H7 (cell line): ENCODE data around the gene SCUBE1. TPM values are rescaled to one million over a fixed set of nuclear protein-coding genes. Genes with fewer than 3 reads are reported as not detected.
A peak's percentile ranks its signal among the peaks of the same experiment; 100 is the strongest.

ENCODE experiments used
- DNase-seq: peaks from one replicate; pipeline ENCODE4 v3.0.0; 2012
- H3K27me3 ChIP-seq: 2 replicates; pipeline ENCODE4 v1.6.0; 2011; ENCODE audit warnings: mild to moderate bottlenecking, low read length; ENCODE audit not compliant: control insufficient read depth, insufficient read depth
- H3K36me3 ChIP-seq: replicated peaks from 2 replicates; pipeline ENCODE4 v1.5.1; 2011; ENCODE audit warnings: low read length; ENCODE audit not compliant: control insufficient read depth, insufficient read depth
- H3K4me3 ChIP-seq: 2 replicates; pipeline ENCODE4 v1.5.1; 2011; ENCODE audit warnings: low read depth, mild to moderate bottlenecking, control low read depth, low read length, moderate library complexity; ENCODE audit not compliant: insufficient read depth
- total RNA-seq: library from RNA; depleted of rRNA; stranded (reverse); fragments of >200 nt; shearing (Covaris generic); gene quantifications from 2 replicates; pipeline ENCODE4 v1.2.3, GENCODE V29; 2014

The SCUBE1 gene
- total RNA-seq, 1 experiment from 2014 or later: 0.45 TPM

DNA sequence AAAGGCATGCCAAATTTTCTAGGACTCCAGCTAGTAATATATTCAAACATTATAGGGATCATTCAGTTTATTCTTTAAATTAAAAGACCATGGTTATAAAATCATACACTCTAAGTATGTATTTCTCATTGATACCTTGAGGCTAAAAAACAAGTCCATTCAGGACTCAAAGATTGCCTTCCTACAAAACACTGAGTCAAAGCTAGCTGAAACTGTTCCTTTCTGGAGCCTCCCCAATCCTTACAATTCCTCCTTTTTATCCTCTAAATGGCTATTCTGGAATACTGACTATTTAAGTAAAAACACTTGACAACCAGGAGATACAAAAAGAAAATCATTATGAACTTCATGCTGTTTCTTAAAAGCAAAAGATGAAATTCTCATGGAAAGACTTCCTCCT lies 151.3 kb downstream of the SCUBE1 start:
- H3K36me3 ChIP-seq: no peaks in the 10 kb centered on the region
- no peaks in the 10 kb centered on the region for H3K27me3 ChIP-seq
- DNase-seq: no peak
- H3K4me3 ChIP-seq: no peak overlapping the region

DNA sequence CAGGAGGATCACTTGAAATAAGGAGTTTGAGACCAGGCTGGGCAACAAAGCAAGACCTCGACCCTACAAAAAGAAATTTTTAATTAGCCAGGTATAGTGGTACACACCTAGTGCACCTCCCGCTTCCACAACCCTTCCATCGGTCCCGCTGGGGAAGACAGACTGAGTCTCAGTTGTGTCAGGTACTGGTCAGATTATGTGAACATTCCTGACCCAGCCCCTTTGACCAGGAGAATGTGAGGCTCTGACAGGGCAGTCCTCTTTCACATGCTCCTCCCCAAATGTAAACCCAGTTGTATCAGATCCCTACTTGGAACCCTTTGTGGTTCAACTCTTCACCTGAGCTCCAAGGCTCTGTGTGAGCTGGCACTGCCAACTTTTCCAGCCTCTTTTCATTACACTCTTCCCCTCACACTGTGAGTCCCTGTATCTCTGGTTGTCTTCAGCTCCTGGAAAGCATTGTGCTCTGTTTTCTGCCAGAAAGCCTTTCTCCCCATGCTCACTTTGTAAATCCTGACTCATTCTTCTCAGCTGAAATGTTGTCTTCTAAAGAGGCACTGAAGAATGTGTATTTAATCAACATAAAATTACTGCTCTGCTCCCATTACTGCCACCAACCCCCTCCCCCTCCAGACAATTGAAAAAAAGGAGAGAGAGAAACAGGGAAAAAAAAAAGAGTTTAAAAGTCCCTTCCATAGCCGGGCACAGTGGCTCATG lies 154.2 kb downstream of the SCUBE1 start:
- no peak for DNase-seq
- no peak overlapping the region for H3K4me3 ChIP-seq
- H3K27me3 ChIP-seq: 0 out of 2 replicates have a peak, but pooled peaks cover 3% of the 10 kb centered on the region
- no peaks in the 10 kb centered on the region; the same call in 1 of the 2 replicates for H3K36me3 ChIP-seq

DNA sequence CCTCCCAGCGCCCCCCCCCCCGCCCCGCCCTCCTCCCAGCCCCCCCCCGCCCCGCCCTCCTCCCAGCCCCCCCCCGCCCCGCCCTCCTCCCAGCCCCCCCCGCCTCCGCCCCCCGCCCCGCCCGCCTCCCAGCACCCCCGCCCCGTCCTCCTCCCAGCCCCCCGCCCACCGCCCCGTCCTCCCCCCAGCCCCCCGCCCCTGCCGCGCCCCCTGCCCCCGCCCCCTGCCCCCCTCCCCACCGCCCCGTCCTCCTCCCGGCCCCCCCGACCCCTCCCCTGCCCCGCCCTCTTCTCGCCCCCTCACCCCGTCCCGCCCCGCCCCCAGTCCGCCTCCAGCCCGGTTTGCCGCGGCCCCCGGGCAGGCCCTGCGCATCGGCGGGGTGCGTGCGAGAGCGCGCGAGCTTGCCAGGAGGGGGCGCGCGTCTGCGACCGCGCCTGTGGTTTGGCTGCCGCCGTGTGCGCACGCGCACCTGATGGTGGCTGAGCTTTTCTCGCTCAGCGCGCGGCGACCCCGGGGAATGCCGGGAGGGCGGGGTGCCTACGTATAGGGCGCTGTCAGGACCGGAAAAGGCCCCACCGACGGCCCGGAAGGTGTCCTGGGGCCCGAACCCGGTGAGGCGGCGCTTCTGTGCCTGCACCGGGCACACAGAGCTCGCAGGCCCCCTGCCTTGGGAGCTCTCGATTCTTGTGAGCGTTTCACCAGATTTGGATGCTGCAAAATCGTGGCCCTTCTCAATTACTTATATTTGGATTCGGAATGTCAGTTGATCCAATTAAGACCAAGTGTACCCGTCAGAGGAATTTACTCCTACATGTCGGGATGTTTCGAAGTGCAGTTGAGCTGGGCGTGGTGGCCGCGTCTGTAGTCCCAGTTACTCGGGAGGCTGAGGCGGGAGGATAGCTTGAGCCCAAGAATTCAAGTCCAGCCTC lies 155.7 kb downstream of the SCUBE1 start:
- DNase-seq: peak; percentile 100
- 0 out of 2 replicates have a peak, but pooled peaks cover 3% of the 10 kb centered on the region for H3K27me3 ChIP-seq
- peak overlapping the region; percentile 49 for H3K4me3 ChIP-seq
- H3K36me3 ChIP-seq: no peaks in the 10 kb centered on the region; the same call in none of the 2 replicates

DNA sequence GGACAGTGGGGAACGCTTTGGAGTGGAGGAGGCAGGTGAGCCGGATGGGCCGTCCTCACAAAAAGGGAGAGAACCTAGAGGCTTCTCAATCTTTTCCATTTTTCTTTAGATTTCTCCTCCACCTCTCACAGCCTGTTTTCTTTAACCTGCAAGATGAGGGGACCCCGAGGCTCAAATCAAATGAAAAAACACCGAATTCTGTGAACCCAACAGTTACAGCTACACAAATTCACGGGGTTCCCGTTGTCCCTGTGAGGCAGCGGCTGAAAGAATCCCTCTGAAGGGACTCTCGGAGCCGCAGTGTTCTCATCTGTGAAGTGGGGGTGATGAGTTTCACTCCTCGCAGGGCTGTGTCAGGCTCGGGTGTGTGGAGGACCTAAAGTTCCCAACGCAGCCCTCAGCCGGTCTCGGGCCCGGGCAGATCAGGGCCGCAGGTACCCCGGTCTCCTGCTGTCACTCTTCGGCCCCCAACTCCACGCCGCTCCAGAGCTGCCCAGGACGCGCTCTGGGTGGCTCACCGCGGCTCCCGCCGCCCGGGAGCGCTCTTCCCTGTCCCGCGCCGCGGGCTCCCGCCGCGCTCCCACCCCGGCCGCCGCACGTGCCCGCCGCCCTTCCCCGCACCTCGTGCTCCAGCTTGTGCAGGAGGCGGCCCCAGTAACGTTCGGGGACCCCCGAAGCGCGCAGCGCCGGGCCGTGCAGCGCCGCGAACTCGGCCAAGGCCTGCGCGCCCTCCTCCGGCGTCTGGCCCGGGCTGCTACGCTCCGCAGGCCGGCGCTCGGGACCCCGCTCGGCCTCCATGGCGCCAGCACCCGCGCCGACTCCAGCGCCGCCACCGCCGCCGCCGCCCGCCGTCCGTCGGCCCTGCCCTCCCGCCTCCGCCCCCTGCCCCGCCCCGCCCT lies 156.7 kb downstream of the SCUBE1 start, which contains the start of gene TTLL12:
TTLL12 (minus strand) TSS at position 863 of the 899 bp plus-strand sequence; CDS start at position 798, 65 bp downstream.
- Histone ChIP-seq H3K4me3 (peak within 1 kb of the TSS; percentile 73), H3K36me3 (peaks cover 3% of the 10 kb centered on the region), H3K27me3 (0 out of 2 replicates have a peak, but pooled peaks cover 3% of the 10 kb centered on the region)
- DNase-seq: peak; percentile 97

DNA sequence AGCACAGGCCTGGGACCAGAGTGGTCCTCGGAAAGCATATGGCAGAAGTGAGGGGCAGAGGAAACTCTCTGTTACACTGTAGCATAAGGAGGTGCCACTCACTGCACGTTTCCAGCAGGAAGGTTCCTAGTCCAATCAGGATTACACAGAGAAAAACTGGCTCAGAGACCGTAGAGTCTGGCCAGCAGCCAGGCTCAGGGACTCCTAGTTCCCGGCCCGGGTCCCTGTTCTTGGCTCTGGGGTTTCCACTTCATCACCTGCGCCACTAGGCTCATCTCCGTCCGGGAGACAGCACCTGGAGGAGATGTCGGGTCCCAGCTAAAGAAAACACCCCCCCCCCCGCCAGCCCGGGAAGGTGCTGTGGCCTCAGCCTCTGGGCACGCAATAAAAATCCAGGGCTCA lies 157.3 kb downstream of the SCUBE1 start:
- peak; percentile 82 for DNase-seq
- H3K27me3 ChIP-seq: 0 out of 2 replicates have a peak, but pooled peaks cover 3% of the 10 kb centered on the region
- H3K4me3 ChIP-seq: peak overlapping the region; percentile 73
- H3K36me3 ChIP-seq: peaks cover 7% of the 10 kb centered on the region

GRCh38 chr22:43183496-43184277 lies 159.5 kb downstream of the SCUBE1 start:
- DNase-seq: no peak
- Histone ChIP-seq H3K4me3 (no peak overlapping the region), H3K27me3 (0 out of 2 replicates have a peak, but pooled peaks cover 3% of the 10 kb centered on the region), H3K36me3 (peaks cover 14% of the 10 kb centered on the region)

DNA sequence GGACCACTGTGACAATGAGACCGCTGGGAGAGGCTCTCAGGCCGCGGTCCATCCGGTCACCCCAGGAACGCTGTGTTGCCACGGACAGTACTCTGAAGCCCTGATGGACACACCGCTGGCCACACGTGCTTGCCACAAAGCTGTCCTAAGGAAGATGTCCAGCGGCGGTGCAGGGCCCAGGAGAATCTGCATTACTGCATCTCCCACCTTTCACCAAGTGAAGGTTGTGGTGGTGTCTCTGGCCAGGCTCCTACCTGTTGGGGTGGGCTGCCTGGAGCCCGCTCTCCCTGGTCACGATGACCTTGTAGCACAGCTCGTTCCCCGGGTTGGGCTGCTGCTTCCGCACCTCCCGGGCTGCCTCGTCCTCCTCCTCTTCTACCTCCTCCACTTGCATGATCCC lies 160.4 kb downstream of the SCUBE1 start:
- H3K27me3 ChIP-seq: 0 out of 2 replicates have a peak, but pooled peaks cover 3% of the 10 kb centered on the region
- H3K36me3 ChIP-seq: peaks cover 17% of the 10 kb centered on the region
- DNase-seq: no peak
- no peak overlapping the region for H3K4me3 ChIP-seq

DNA sequence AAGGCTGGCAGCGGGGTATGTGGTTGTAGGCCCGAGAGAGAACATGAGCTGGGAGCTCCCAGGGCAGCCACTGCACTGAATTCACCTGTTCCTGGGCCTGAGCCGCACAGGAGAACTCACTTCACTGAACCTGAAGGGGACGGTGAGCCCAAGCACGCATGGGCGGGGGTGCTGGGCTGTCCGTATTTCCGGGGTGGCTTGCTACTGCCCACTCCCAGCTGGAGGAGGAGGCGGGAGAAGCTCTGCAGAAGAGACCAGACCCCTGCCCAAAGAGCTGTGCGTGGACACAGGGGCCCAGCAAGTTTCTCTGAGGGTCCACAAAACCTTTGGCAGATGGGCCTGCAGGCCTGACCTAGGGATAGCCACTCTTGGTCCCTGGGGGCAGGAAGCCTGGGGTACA lies 161.1 kb downstream of the SCUBE1 start:
- Histone ChIP-seq H3K36me3 (peaks cover 17% of the 10 kb centered on the region), H3K4me3 (no peak overlapping the region), H3K27me3 (0 out of 2 replicates have a peak, but pooled peaks cover 3% of the 10 kb centered on the region)
- no peak for DNase-seq

- H3K27me3 ChIP-seq: 0 out of 2 replicates have a peak, but pooled peaks cover 2% of the 10 kb centered on the region
- DNase-seq: no peak
- no peak overlapping the region for H3K4me3 ChIP-seq
- H3K36me3 ChIP-seq: peaks cover 17% of the 10 kb centered on the region
These were observed 161.7 kb downstream of the SCUBE1 start for GRCh38 chr22:43181321-43182076.

DNA sequence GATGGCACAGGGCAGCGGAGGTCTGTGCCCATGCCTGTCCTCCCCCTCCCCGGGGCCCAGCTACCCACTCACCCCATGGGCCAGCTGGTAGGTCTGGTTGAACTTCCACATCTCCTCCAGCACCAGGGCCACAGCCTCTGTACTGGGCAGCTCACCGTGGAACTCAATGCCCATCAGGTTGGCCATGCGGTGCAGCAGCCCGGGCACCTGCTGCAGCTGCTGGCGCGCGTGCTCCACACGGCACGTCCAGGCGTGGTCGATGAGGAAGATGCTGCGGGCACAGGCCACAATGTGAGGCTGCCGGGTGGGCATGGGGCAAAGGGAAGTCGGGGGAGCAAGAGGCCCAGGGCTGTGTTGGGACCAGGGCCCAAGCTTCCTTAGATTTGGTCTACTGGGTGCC lies 162.5 kb downstream of the SCUBE1 start:
- DNase-seq: no peak
- Histone ChIP-seq H3K4me3 (no peak overlapping the region), H3K27me3 (no peaks in the 10 kb centered on the region), H3K36me3 (peaks cover 18% of the 10 kb centered on the region)

- no peak for DNase-seq
- Histone ChIP-seq H3K4me3 (no peak overlapping the region), H3K36me3 (peaks cover 23% of the 10 kb centered on the region), H3K27me3 (no peaks in the 10 kb centered on the region)
These were observed 163.3 kb downstream of the SCUBE1 start for GRCh38 chr22:43179911-43180195.

DNA sequence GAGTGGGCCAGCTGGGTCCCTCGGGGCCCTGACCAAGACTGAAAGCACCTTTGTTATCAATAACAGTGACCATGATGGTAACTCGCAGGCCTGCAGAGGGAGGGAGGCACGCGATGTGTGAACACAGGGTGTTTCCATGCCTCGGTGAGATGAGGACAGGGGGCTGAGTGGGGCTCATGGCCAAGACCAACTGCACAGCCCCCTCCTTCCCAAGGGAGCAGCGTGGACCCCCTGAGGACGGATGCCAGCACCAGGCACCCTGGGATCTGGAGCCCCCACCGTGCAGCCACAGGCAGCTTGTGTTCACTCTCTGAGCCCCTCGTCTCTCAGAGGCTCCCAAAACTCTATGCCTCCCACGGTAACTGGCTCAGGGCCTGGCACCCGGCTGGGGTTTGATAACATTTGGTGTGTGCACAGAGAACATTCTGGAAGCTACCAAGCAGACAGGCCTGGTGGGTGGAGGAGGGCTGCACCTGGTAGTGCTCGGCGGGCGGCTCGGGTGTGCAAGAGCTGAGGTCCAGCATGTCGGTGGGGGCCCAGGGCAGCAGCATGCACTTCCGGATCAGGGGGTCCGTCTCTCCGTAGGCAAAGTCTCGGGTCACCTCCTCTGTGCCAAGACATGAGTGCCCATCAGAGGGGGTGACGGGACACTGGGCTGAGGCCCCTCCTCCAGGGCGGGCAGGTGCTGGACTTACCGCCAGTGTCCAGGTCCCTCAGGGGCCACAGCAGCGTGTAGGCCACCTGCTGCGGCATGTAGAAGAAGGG lies 163.8 kb downstream of the SCUBE1 start:
- Histone ChIP-seq H3K27me3 (no peaks in the 10 kb centered on the region), H3K36me3 (peaks cover 26% of the 10 kb centered on the region), H3K4me3 (no peak overlapping the region)
- DNase-seq: no peak
